ENCODE data around the gene SLC1A5.
A peak's percentile ranks its signal among the peaks of the same experiment; 100 is the strongest.

The SLC1A5 gene

GRCh38 chr19:46768746-46769145, 19.6 kb downstream of the SLC1A5 start:
- DNase-seq (ENCODE audit: low read depth) = peak; percentile 84

GRCh38 chr19:46766569-46767317, 21.7 kb downstream of the SLC1A5 start:
- no peak for DNase-seq (ENCODE audit: low read depth)

DNA sequence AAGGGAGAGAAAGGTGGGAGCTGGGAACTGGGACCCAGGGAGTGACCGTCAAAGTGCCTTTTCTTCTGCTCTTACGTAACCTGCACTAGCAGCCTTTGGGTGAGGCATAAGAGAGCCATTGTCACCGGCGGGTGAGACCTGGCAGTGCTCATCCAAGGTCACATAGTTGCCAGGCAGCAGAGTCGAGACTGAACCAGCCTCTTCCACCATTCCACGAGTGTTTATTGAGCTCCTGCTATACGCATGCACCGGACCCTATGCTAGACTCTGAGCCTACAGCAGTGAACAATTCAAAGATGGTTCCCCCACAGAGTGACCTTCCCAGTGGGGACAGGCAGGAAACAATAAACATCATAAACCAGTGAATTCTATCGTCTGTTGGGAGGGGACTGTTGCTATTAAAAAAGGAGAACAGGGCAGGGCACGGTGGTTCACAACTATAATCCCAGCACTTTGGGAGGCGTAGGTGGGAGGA, 23.5 kb downstream of the SLC1A5 start:
- no peak for DNase-seq (ENCODE audit: low read depth)

DNA sequence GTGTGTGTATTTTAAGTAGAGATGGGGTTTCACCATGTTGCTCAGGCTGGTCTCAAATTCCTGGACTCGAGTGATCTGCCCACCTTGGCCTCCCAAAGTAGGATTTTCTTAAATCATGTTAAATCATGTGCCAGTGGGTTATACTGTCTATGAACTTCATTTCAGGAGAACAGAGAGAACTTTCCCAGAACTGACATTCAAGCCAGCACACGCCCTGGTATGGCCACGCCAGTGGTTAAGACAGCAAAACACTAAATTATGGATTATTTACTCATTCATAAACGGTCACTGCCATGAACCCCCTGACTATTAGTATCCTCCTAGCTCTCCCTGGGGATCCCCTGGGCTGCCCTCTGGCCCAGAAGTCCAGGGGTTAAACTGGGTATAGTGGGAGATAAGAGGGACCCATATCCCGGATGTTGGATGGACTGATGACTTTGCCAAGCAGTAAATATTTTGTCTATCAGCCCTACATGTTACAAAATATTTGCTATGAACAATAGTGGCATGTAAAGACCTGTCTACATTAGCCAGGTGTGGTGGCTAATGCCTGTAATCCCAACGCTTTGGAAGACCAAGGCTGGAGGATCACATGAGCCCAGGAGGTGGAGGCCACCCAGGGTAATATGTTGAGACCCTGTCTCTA, 26.0 kb downstream of the SLC1A5 start:
- no peak for DNase-seq (ENCODE audit: low read depth)

- DNase-seq (ENCODE audit: low read depth) = no peak
Observed at GRCh38 chr19:46761418-46761831, 27.0 kb downstream of the SLC1A5 start.

- peak; percentile 55 for DNase-seq (ENCODE audit: low read depth)
Observed at GRCh38 chr19:46760897-46761296, 27.5 kb downstream of the SLC1A5 start.

DNA sequence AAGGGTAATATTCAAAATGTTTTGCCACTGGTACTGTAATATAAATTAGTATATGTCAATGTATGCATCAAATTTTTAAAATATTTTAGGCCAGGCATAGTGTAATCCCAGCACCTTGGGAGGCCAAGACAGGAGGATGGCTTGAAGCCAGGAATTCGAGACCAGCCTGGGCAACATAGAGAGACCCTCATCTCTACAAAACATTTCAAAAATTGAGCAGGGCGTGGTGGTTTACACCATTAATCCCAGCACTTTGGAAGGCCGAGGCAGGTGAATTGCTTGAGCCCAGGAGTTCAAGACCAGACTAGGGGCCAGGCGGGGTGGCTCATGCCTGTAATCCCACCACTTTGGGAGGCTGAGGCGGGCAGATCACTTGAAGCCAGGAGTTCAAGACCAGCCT, 28.0 kb downstream of the SLC1A5 start:
- DNase-seq (ENCODE audit: low read depth) = no peak

GRCh38 chr19:46759817-46760333, 28.5 kb downstream of the SLC1A5 start:
- DNase-seq (ENCODE audit: low read depth) = peak; percentile 95

GRCh38 chr19:46759206-46759605, 29.2 kb downstream of the SLC1A5 start:
- DNase-seq (ENCODE audit: low read depth) = no peak

- DNase-seq (ENCODE audit: low read depth) = no peak
Observed at GRCh38 chr19:46756544-46756888, 31.9 kb downstream of the SLC1A5 start.

- DNase-seq (ENCODE audit: low read depth) = no peak
Observed at GRCh38 chr19:46755853-46756543, 32.4 kb downstream of the SLC1A5 start.

DNA sequence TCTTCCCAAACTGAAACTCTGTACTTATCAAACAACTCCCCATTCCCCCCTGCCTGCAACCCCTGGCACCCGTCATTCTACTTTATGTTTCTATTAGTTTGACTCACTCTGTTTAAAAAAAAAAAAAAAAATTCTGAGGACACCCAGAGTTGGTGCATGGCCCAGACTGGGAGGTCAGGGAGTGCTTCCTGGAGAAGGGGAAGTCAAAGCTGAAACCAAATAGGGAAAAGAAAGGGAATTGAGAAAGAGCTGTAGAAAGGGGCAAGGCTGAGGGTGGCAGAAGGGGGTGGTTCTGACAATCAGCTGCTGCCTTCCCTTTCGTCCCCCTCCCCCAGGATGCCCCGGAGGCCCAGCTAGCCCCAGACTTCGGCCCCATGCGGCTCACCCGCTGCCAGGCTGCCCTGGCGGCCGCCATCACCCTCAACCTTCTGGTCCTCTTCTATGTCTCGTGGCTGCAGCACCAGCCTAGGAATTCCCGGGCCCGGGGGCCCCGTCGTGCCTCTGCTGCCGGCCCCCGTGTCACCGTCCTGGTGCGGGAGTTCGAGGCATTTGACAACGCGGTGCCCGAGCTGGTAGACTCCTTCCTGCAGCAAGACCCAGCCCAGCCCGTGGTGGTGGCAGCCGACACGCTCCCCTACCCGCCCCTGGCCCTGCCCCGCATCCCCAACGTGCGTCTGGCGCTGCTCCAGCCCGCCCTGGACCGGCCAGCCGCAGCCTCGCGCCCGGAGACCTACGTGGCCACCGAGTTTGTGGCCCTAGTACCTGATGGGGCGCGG, 33.1 kb downstream of the SLC1A5 start:
- DNase-seq (ENCODE audit: low read depth) = peak; percentile 60

DNA sequence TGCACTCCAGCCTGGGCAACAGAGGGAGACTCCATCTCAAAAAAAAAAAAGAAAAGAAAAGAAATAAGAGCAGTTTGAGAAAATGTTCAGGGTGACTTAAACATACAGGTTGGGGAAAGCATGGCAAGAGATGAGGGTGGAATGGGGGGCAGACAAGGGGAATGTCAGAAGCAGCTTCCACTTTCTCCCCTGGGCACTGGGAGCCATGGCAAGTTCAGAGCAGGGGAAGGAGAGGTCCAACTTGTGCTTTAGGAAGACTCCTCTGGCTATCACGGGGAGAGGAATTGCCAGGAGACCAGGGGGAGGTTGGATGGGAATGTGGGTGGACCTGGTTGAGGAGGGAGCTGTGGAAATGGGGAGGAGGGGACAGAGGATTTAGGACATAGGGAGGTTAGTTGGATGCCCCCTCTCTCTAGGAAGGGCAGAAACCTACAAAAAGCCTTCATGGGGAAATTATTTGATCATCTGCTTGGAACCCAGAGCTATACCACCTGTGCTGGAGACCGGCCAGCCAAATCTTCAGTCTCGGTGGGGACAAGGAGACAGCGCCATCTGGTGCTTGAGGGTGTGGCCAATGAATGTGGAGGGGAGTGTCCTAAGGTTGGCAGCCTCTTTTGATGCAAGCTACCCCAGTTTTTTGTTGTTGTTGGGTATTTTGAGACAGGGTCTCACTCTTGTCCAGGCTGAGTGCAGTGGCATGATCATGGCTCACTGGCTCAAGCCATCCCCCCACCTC, 34.8 kb downstream of the SLC1A5 start:
- DNase-seq (ENCODE audit: low read depth) = no peak

DNA sequence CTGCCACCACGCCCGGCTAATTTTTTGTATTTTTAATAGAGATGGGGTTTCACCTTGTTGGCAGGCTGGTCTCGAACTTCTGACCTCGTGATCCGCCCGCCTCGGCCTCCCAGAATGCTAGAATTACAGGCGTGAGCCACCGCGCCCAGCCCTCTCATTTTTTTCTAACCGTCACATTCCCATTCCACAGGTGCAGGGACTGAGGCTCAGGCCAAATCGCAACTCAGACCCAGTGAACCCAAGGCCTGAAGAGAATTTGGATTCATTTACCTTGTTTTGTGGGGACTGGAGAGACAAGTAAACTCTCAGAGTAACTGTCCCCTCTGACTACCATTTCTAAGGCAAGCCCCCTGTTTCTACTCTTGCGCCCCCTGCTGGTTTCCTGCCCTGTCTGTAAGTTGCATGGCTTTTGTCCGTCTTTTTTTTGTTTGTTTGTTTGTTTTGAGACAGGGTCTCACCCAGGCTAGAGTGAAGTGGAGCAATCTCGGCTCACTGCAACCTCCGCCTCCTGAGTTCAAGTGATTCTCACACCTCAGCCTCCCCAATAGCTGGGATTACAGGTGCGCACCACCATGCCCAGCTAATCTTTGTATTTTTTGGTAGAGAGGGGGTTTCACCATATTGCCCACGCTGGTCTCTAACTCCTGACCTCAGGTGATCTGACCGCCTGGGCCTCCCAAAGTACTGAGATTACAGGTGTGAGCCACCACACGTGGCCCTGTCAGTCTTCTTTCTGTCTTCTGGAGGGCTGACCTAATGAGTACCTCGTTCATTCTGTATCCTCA, 39.9 kb downstream of the SLC1A5 start:
- DNase-seq (ENCODE audit: low read depth) = peak; percentile 58

- no peak for DNase-seq (ENCODE audit: low read depth)
Observed at GRCh38 chr19:46746281-46747057, 41.9 kb downstream of the SLC1A5 start, which contains the start of gene STRN4. Gene STRN4 (minus strand): TSS chr19:46746450. CDS start chr19:46746430, 20 bp downstream.

DNA sequence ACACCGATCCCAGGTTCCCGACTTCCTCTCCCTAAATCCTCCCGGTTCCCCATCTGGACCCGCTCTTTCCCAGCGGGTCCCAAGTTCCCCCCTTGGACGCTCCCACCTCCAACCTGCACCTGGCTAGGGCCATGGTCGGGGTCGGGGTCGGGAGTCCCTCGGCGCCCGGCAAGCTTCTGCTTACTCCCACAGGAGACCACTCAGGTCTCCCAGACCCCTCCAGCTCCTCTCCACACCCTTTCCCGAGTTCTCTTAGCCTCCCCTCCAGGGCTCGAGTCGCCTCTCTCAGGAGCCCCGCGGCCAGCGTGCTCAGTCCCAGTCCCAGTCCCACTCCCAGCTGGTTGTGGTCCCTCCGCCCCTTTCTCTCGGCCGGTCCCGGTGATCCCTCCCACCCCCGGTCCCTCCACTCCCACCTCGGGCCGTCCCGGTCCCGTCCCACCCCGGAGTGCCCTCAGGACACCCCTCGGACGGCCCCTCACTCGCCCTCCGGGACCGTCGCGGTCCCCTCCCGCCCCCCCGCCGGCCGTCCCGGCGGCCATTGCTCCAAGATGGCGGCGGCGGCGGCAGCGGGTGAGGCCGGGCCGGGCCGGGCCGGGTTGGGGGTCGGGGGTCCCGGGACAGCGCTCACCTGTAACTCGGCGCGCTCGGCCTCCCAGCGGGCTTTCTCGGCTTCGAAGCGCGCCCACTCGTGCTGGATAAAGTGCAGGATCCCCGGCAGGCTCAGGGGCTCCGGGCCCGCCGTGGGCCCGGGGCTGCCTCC, 42.7 kb downstream of the SLC1A5 start, which contains the start of gene FKRP:
FKRP (plus strand) TSS at position 537 of the 760 bp plus-strand sequence. CDS start 9,394 bp downstream, outside the sequence.
- DNase-seq (ENCODE audit: low read depth) = no peak

DNA sequence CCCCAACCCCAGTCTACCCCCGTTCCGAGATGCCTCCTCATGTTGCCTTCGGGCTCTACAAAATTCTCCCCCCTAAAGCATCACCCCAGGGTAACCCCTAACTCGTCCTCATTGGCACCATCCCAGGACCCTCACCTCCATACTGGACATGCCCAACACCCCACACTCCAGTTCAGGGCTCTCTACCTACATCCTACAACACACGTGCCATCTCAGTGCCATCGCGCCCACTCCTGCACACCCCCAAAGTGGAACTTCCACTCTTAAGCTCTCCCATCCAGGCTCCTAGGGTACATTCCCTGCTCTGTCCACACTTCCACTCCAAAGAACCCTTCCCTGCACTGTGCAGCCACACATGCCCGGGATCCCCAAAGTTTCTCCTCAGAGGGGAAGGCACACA, 43.4 kb downstream of the SLC1A5 start:
- DNase-seq (ENCODE audit: low read depth) = no peak

DNA sequence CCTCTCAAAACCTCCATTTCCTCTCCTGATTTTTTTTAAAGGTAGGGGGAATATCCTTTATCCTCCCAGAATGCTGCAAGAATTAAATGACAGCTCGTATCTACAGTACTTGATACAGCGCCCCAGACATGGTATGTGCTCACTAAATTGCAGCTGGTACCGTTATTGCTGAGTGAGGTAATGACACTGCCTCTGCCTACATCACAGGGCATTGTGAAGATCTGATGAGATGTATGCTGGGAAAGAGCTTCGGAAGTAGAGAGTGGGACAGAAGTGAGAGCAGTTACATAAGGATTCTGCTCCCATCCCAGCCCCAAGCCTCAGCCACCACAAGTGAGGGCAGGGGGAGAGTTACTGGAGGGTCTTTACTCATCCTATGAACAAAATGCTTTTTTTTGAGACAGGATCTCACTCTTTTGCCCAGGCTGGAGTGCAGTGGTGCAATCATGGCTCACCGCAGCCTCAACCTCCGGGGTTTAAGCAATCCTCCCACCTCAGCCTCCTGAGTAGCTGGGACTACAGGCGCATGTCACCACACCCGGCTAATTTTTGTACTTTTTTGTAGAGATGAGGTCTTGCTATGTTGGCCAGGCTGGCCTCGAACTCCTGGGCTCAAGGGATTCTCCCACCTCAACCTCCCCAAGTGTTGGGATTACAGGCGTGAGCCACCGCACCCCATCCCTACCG, 44.2 kb downstream of the SLC1A5 start:
- DNase-seq (ENCODE audit: low read depth) = no peak

All from amniotic epithelial cell (primary cell).